HUES64 (cell line): ENCODE measurements around the gene PARP9.

Experiments
- H3K27ac ChIP-seq: 2 replicates; pipeline ENCODE4 v1.7.0; 2013; ENCODE audit warnings: low read depth, low read length, inconsistent platforms
- H3K27me3 ChIP-seq: 2 replicates; pipeline ENCODE4 v1.6.1; 2013; ENCODE audit warnings: mild to moderate bottlenecking, low read length; ENCODE audit not compliant: insufficient read depth
- H3K36me3 ChIP-seq: 2 replicates; pipeline ENCODE4 v1.6.1; 2013; ENCODE audit warnings: mild to moderate bottlenecking, low read length; ENCODE audit not compliant: insufficient read depth
- H3K4me1 ChIP-seq: 2 replicates; pipeline ENCODE4 v1.6.1; 2013; ENCODE audit warnings: mild to moderate bottlenecking, low read length, moderate library complexity; ENCODE audit not compliant: insufficient read depth
- H3K4me3 ChIP-seq: 2 replicates; pipeline ENCODE4 v1.5.1; 2013; ENCODE audit warnings: mild to moderate bottlenecking, low read length, moderate library complexity
- H3K9ac ChIP-seq: 2 replicates; pipeline ENCODE4 v1.6.1; 2013; ENCODE audit warnings: mild to moderate bottlenecking, low read depth, low read length
- H3K9me3 ChIP-seq: 2 replicates; pipeline ENCODE4 v1.6.1; 2013; ENCODE audit warnings: low read depth, low read length; ENCODE audit not compliant: insufficient read depth
- WGBS: fragments of 150-250, 120-280 bp; methylation state at CpG from one replicate; pipeline ENCODE4 v1.1.7; 2013; ENCODE audit warnings: missing lambda C conversion rate; 5-methylcytosine and 5-hydroxymethylcytosine counted together

Gene PARP9

GRCh38 chr3:122590610-122591009 is 26.5 kb upstream of the PARP9 start:
- no CpG with 5 or more reads among the region's 2 CpGs for WGBS
- Histone ChIP-seq H3K4me1 (peaks cover 7% of the 10 kb centered on the region), H3K27ac (peak overlapping the region; percentile 41; the same call in 1 of the 2 replicates), H3K4me3 (no peak overlapping the region), H3K9ac (no peak overlapping the region), H3K9me3 (no peaks in the 10 kb centered on the region), H3K27me3 (no peaks in the 10 kb centered on the region; the same call in 1 of the 2 replicates), H3K36me3 (no peaks in the 10 kb centered on the region)

DNA sequence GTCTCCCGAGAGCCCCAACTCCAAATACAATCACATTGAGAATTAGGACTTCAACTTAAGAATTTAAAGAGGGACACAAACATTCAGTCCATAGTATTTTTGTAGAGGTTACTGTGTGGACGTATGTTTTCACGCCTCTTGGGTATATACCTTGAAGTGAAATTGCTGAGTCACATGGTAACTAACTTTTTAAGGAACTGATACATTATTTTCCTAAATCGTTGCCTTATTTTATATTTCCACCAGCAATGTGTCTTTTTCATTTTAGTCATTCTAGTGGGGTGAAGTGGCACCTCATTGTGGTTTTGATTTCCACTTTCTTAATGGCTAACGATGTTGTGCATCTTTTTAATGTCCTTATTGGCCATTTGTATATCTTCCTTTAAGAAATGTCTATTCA is 25.2 kb upstream of the PARP9 start:
- WGBS: 74% methylated on average over 4 of the region's 5 CpGs
- no peaks in the 10 kb centered on the region; the same call in 1 of the 2 replicates for H3K27me3 ChIP-seq
- no peak overlapping the region for H3K9ac ChIP-seq
- no peak overlapping the region for H3K4me3 ChIP-seq
- no peak overlapping the region for H3K27ac ChIP-seq
- no peaks in the 10 kb centered on the region for H3K9me3 ChIP-seq
- peaks cover 7% of the 10 kb centered on the region for H3K4me1 ChIP-seq
- no peaks in the 10 kb centered on the region for H3K36me3 ChIP-seq

DNA sequence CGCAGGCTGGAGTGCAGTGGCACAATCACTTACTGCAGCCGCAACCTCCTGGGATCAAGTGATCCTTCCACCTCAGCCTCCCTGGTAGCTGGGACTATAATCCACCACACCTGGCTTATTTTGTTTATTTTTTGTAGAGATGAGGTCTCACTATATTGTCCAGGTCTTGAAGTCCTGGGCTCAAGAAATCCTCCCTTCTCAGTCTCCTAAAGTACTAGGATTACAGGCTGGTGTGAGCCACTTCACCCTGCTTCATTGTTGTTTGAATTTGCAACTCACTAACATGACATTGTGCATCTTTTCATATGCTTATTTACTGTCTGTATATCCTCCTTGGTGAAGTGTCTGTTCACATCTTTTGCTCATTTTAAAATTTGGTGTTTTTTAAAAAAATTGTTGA is 23.5 kb upstream of the PARP9 start:
- Histone ChIP-seq H3K36me3 (no peaks in the 10 kb centered on the region), H3K27me3 (no peaks in the 10 kb centered on the region), H3K9ac (no peak overlapping the region), H3K4me1 (peaks cover 7% of the 10 kb centered on the region), H3K9me3 (peaks cover 11% of the 10 kb centered on the region; the same call in 1 of the 2 replicates), H3K4me3 (no peak overlapping the region), H3K27ac (no peak overlapping the region)
- 50% methylated on average over 1 of the region's 2 CpGs for WGBS

DNA sequence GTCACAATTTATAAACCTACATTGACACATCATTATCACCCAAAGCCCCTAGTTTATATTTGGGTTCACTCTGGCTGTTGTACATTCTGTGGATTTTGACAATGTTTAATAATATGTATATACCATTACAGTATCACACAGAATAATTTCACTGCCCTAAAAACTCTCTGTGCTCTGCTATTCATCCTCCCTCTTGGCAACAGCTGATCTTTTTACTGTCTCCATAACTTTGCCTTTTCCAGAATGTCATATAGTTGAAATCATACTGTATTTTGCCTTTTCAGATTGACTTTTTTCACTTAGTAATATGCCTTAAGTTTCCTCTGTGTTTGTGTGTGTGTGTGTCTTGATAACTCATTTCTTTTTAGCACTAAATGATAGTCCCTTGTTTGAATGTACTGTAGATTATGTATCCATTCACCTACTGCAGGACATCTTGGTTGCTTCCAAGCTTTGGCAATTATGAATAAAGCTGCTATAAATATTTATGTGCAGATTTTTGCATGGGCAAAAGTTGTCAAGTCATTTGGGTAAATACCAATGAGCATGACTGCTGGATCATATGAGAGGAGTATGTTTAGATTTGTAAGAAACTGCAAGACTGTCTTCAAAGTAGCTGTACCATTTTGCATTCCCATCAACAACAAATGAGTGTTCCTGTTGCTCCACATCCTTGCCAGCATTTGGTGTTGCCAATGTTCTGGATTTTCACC is 22.8 kb upstream of the PARP9 start:
- Histone ChIP-seq H3K27me3 (no peaks in the 10 kb centered on the region), H3K36me3 (no peaks in the 10 kb centered on the region), H3K27ac (no peak overlapping the region), H3K4me3 (no peak overlapping the region), H3K9me3 (peaks cover 17% of the 10 kb centered on the region; the same call in 1 of the 2 replicates), H3K4me1 (peaks cover 7% of the 10 kb centered on the region), H3K9ac (no peak overlapping the region)

DNA sequence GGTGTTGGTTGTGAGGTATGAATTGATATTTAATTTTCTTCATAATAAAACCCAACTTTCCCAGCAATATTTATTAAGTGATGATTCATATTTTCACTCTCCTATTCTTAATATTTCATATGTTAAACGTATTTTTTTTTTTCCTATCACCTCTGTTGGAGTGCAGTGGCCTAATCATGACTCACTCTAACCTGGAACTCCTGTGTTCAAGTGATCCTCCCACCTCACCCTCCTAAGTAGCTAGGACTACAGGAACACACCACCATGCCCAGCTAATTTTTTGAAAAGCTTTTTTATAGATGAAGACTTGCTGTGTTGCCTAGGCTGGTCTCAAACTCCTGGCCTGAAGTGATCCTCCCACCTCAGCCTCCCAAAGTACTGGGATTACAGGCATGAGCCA is 22.0 kb upstream of the PARP9 start:
- Histone ChIP-seq H3K9me3 (peaks cover 25% of the 10 kb centered on the region), H3K27me3 (no peaks in the 10 kb centered on the region), H3K4me3 (no peak overlapping the region), H3K36me3 (no peaks in the 10 kb centered on the region), H3K27ac (no peak overlapping the region), H3K4me1 (peaks cover 5% of the 10 kb centered on the region), H3K9ac (no peak overlapping the region)
- WGBS: 80% methylated on average over 1 of the region's 1 CpG

- no CpG with 5 or more reads among the region's 1 CpG for WGBS
- Histone ChIP-seq H3K27me3 (peaks cover 11% of the 10 kb centered on the region), H3K27ac (no peak overlapping the region), H3K36me3 (no peaks in the 10 kb centered on the region), H3K4me1 (no peaks in the 10 kb centered on the region), H3K4me3 (no peak overlapping the region), H3K9me3 (peaks cover 26% of the 10 kb centered on the region), H3K9ac (no peak overlapping the region)
Measured at GRCh38 chr3:122582390-122582789, 18.3 kb upstream of the PARP9 start.

- Histone ChIP-seq H3K4me3 (no peak overlapping the region), H3K36me3 (no peaks in the 10 kb centered on the region), H3K27ac (no peak overlapping the region), H3K9ac (no peak overlapping the region), H3K27me3 (peaks cover 17% of the 10 kb centered on the region), H3K9me3 (peaks cover 26% of the 10 kb centered on the region), H3K4me1 (peaks cover 4% of the 10 kb centered on the region; the same call in 1 of the 2 replicates)
- 100% methylated on average over 2 of the region's 2 CpGs for WGBS
Measured at GRCh38 chr3:122581622-122582021, 17.5 kb upstream of the PARP9 start.

- H3K9ac ChIP-seq: no peak overlapping the region
Measured at GRCh38 chr3:122580470-122580869, 16.4 kb upstream of the PARP9 start.

DNA sequence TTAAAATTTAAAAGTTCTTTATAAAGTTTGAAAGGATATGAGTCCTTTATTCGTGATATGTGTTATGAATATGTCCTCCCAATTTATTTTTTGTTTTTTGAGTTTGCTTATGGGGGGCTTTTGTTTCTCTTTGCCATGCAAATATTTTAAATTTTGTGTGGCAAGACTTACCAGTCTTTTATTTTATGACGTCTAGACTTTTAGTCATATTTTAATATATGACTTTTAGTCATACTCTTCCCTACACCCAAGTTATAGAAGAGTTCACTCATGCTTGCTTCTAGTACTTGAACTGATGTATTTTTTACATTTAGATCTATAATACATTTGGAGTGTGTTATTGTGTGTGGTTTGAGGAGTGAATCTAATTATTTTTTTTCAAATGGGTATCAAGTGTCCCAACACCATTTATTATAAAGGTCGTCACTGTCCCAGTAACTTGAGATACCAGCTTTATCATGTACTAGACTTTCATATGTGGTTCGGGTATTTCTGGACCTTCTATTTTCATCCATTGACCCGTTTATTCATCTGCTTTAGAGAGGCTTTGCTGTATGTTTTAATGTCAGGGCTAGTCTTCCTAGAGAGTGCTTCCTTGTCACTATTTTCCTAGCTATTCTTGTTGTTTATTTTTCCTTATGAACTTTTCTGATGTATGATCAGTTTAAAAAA is 14.1 kb upstream of the PARP9 start:
- H3K36me3 ChIP-seq: no peaks in the 10 kb centered on the region
- peak overlapping the region; percentile 55 for H3K4me3 ChIP-seq
- H3K27me3 ChIP-seq: peaks cover 17% of the 10 kb centered on the region
- peaks cover 22% of the 10 kb centered on the region for H3K9me3 ChIP-seq
- peaks cover 8% of the 10 kb centered on the region for H3K4me1 ChIP-seq
- no peak overlapping the region for H3K9ac ChIP-seq
- 97% methylated on average over 4 of the region's 5 CpGs for WGBS
- H3K27ac ChIP-seq: no peak overlapping the region

More at GRCh38 chr3:122580470-122580869, 16.4 kb upstream of the PARP9 start:
- Histone ChIP-seq H3K36me3 (no peaks in the 10 kb centered on the region), H3K4me3 (no peak overlapping the region), H3K27ac (no peak overlapping the region), H3K27me3 (peaks cover 17% of the 10 kb centered on the region), H3K4me1 (peaks cover 4% of the 10 kb centered on the region; the same call in 1 of the 2 replicates), H3K9me3 (peaks cover 26% of the 10 kb centered on the region)
- 100% methylated on average over 1 of the region's 3 CpGs for WGBS

GRCh38 chr3:122577409-122578031 is 13.4 kb upstream of the PARP9 start, which contains the start of gene PARP15:
PARP15 (plus strand) TSS chr3:122577650; CDS start chr3:122577668, 18 bp downstream.
- peaks cover 13% of the 10 kb centered on the region for H3K4me1 ChIP-seq
- WGBS: 66% methylated on average over 40 of the region's 40 CpGs
- peaks cover 15% of the 10 kb centered on the region for H3K9me3 ChIP-seq
- peak within 1 kb of the TSS; percentile 55 for H3K4me3 ChIP-seq
- H3K27me3 ChIP-seq: peaks cover 17% of the 10 kb centered on the region
- H3K9ac ChIP-seq: peak within 1 kb of the TSS; percentile 66
- H3K27ac ChIP-seq: no peak within 1 kb of the TSS
- H3K36me3 ChIP-seq: no peaks in the 10 kb centered on the region
